Activated T-cell treated with anti-CD3 and anti-CD28 coated beads for 1 hour (primary cell): ENCODE measurements around the gene RAB12.
"Not testable (repeated sequence)": the region's sequence is repeated elsewhere in the genome, so short reads cannot be mapped to it uniquely, and the experiment has no call there.

Source experiments
- DNase-seq: peaks from one replicate; pipeline ENCODE4 v3.0.0-alpha.2; 2020; ENCODE audit warnings: low read depth

Gene RAB12

GRCh38 chr18:8611916-8612576, 2.8 kb downstream of the RAB12 start:
- no peak for DNase-seq

- no peak for DNase-seq
Measured at GRCh38 chr18:8614875-8615274, 5.6 kb downstream of the RAB12 start.

GRCh38 chr18:8615397-8616027, 6.3 kb downstream of the RAB12 start:
- DNase-seq, result no peak

GRCh38 chr18:8616028-8616401, 6.8 kb downstream of the RAB12 start:
- no peak for DNase-seq

- no peak for DNase-seq
Measured at GRCh38 chr18:8617907-8618306, 8.7 kb downstream of the RAB12 start.

- no peak for DNase-seq
Measured at GRCh38 chr18:8619041-8619440, 9.8 kb downstream of the RAB12 start.

- no peak for DNase-seq
Measured at GRCh38 chr18:8619835-8620577, 10.8 kb downstream of the RAB12 start.

GRCh38 chr18:8620845-8621244, 11.6 kb downstream of the RAB12 start:
- no peak for DNase-seq

GRCh38 chr18:8622625-8623024, 13.4 kb downstream of the RAB12 start:
- not testable (repeated sequence) for DNase-seq

GRCh38 chr18:8623549-8624106, 14.4 kb downstream of the RAB12 start:
- DNase-seq, result no peak

GRCh38 chr18:8625461-8626092, 16.3 kb downstream of the RAB12 start:
- no peak for DNase-seq

- no peak for DNase-seq
Measured at GRCh38 chr18:8626414-8627106, 17.3 kb downstream of the RAB12 start.

GRCh38 chr18:8627107-8627472, 17.9 kb downstream of the RAB12 start:
- no peak for DNase-seq

- no peak for DNase-seq
Measured at GRCh38 chr18:8627540-8627939, 18.3 kb downstream of the RAB12 start.

- no peak for DNase-seq
Measured at GRCh38 chr18:8629602-8630001, 20.4 kb downstream of the RAB12 start.

- DNase-seq, result no peak
Measured at GRCh38 chr18:8630546-8630945, 21.3 kb downstream of the RAB12 start.

GRCh38 chr18:8631265-8631664, 22.0 kb downstream of the RAB12 start:
- DNase-seq, result no peak

GRCh38 chr18:8632386-8632785, 23.1 kb downstream of the RAB12 start:
- DNase-seq, result no peak

GRCh38 chr18:8634508-8634907, 25.3 kb downstream of the RAB12 start:
- DNase-seq, result no peak

- no peak for DNase-seq
Measured at GRCh38 chr18:8635087-8635486, 25.9 kb downstream of the RAB12 start.

GRCh38 chr18:8639762-8640161, 30.5 kb downstream of the RAB12 start:
- DNase-seq, result no peak

GRCh38 chr18:8643326-8643878, 34.2 kb downstream of the RAB12 start:
- no peak for DNase-seq
